Endothelial cell of umbilical vein (primary cell): Measurements from ENCODE around the gene RFLNA.

Experiments
- CTCF ChIP-seq, 2 donors: IDR thresholded peaks; 1 replicate in 1 of 2; 2 replicates in 1 of 2; pipeline ENCODE4 v1.5.1; 2011; ENCODE audit warnings: low read length in 2 of 2, mild to moderate bottlenecking in 2 of 2, moderate library complexity in 2 of 2, control low read depth in 1 of 2, inconsistent platforms in 1 of 2, low read depth in 1 of 2; ENCODE audit not compliant: insufficient read depth in 1 of 2; ENCODE audit errors: extremely low read depth in 1 of 2
- JUN ChIP-seq: IDR thresholded peaks from 2 replicates; pipeline ENCODE4 v1.6.1; 2011; ENCODE audit warnings: borderline replicate concordance, low read depth; ENCODE audit not compliant: insufficient read length, insufficient read depth
- MAX ChIP-seq: IDR thresholded peaks from 2 replicates; pipeline ENCODE4 v1.6.1; 2011; ENCODE audit not compliant: insufficient read depth, insufficient read length
- POLR2A ChIP-seq: IDR thresholded peaks from 2 replicates; pipeline ENCODE4 v1.6.1; 2012; ENCODE audit warnings: low read depth, mild to moderate bottlenecking, control low read depth, low read length
- POLR2AphosphoS5 ChIP-seq: IDR thresholded peaks from 2 replicates; pipeline ENCODE4 v1.6.1; 2012; ENCODE audit warnings: low read depth, mild to moderate bottlenecking, control low read depth, low read length, moderate library complexity; ENCODE audit not compliant: insufficient read depth

GRCh38 chr12:124276337-124276736 is 18.6 kb upstream of the RFLNA start:
- TF ChIP-seq CTCF (IDR thresholded peaks at IDR 0.05; ENCODE audit: extremely low read depth in 1 of 2, insufficient read depth in 1 of 2, low read depth in 1 of 2, low read length in 2 of 2), result no peak
- TF ChIP-seq JUN, result no peak
- no peak for TF ChIP-seq MAX
- TF ChIP-seq POLR2A, result no peak
- TF ChIP-seq POLR2AphosphoS5, result no peak
